Brain pericyte (primary cell): Measurements from ENCODE around the gene KCNQ1.

Experiments used
- DNase-seq: peaks from one replicate; pipeline ENCODE4 v3.0.0-alpha.2; 2012; ENCODE audit warnings: low read depth, low spot score

The KCNQ1 gene

DNA sequence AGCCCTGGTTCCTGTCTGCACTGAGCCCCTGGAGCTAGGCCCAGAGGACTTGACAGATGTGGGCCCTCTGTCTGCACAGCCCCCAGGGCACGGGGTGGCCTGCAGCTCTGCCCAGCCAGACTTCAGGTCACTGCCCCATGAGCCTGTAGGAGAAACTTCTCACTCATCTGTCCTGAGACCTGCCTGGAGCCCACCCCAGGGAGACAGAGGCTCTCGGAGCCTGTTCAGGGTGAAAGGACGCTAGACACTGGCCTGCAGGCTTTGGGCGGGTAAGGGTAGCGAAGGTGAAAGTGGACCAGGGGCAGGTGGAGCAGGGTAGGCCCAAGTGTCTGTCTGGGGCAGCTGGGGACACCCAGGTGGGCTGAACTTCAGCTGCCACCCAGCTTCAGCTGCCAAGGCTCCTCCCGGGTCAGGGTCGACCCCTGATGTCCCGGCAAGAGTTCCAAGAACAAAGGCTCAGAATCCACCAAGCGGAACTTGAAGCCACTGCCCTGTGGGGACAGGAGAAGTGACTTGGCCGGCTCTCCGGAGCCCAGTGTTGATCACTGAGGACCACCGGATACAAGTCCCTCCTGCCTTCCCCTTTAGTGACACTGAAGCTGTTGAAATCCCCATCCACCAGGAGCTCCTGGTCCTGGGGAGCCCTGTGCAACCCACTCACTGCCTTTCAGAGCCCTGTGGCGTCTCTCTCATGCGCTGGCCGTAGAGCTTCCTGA lies 90.3 kb downstream of the KCNQ1 start:
- DNase-seq: no peak

GRCh38 chr11:2535673-2536439 lies 91.0 kb downstream of the KCNQ1 start:
- DNase-seq: no peak

- DNase-seq: no peak
Measured at GRCh38 chr11:2536440-2536989, 91.7 kb downstream of the KCNQ1 start.

- no peak for DNase-seq
Measured at GRCh38 chr11:2537010-2537705, 92.3 kb downstream of the KCNQ1 start.

DNA sequence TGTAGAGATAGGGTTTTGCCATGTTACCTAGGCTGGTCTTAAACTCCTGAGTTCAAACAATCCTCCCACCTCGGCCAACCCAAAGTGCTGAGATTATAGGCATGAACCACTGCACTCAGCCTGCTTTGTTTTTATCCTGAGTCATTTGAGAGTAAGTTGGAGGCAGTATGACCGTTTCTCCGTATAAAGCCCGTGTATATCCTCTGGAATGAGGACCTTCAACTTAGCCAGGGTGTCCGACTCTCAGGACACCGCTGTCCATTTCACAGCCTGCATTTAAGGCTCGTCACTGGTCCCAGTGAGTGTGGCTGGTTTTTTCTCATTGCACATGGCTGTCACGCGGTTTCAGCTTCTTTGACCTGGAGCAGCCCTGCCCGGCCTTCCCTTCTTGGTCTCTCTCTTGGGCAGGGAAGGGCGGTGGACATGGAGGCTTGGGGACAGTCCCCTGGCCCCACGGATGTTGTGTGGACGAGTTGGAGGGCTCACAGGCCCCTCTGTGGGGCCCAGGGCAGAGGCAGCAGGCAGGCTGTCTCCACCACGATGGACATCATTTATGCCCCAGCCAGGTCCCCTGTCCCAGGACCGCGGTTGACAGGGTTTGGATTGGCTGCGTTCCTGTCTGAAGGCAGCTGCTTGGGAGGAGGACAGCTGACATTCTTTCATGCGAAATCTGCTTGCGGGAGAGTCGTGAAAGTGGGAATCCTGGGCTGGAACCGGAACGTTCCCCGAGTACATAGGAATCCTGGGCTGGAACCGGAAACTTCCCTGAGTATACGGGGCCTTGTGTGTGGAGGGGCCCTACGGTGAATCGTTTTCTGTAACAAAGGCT lies 93.3 kb downstream of the KCNQ1 start:
- DNase-seq: no peak

DNA sequence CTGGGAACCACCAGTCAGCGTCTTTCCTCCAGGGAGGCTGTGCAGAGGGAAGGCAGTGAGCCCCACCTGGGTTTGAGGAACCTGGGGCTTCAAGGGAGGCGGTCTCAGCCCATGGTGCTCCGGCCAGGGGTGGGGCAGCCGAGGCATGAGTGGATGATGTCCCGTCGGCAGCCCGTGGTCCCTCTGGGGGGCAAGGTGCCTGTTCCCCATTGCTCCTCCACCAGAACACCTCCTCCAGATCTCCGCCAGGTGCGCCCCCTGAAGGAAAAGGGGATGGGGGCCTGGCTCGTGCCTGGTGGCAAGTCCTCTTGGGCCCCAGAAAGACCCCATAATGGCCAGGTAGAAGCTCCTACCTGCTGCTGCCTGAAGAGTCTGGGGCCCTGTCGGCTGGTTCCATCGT lies 94.1 kb downstream of the KCNQ1 start:
- DNase-seq: no peak

DNA sequence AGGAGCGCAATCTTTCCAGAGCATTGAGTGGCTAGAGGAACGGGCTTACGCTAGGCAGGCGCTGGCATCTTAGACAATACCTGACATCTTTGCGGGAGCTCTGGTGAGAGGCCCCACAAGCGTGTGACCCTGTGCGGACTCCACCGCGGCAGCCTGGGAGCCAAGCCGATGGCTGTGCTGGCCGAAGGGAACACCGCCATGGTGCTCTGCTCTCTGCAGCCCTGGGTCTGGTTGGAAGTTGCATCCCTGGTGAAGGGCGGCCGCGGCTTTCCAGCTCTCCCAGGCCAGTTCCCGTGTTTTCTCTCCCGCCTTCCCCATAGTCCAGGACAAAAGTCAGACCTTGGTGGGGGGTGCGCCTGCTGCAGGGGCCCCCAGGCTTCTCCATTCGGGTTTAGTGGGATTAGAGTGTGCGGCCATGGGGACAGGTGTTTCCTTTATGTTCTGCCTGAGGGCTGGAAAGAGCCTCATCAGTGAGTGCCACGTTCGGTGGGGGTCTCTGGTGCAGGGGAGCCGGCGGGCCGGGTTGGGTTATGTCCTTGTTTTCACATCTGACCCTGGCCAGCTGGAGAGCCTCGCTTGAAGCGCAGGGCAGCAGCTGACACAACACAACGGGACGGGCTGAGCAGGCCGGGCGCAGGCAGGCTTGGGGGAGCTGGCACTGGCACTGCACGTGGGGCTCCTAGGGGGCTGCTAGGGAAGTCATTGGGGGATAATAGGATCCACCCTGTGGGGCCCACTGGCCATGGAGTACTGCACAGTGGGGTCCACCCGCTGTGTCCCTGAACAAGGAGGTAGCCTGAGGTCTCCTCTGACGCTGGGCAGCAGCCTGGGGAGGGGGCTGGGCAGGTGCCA lies 94.8 kb downstream of the KCNQ1 start:
- no peak for DNase-seq

DNA sequence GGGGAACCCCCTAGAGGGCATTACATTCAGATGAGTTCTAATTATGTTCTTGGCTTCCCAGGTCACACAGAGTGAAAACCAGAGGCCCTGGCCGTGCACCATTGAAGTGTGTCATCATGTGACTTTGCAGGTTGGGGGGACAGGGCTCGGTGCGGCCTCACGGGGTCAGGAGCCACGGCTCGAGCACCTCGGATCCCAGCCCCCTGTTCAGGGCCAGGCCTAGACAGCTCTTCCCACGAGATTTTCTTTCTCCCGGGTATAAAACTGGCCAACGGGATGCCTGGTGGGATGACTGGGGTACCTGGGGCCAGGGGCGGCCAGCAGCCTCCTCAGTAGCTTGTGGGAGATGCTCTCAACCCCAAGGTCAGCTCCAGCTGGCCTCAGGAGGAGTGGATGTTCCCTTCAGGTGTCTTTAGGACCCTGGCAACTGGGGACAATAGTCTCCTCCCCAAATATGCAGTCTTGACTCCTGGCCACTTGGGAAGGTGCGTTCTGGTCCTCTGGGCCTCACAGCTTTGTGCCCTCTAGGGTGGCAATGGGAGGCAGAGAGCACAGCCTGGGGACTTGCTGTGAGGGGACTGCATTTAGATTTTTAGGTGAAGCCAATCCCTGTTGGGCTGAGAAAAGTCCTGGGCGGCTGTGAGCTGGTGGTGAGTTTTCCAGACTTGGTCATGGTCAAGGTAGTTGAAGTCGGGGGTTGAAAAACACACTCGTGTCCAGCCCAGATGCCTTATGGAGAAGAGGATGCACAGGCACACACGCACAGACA lies 95.6 kb downstream of the KCNQ1 start:
- DNase-seq: no peak

GRCh38 chr11:2540992-2541680 lies 96.3 kb downstream of the KCNQ1 start:
- no peak for DNase-seq

DNA sequence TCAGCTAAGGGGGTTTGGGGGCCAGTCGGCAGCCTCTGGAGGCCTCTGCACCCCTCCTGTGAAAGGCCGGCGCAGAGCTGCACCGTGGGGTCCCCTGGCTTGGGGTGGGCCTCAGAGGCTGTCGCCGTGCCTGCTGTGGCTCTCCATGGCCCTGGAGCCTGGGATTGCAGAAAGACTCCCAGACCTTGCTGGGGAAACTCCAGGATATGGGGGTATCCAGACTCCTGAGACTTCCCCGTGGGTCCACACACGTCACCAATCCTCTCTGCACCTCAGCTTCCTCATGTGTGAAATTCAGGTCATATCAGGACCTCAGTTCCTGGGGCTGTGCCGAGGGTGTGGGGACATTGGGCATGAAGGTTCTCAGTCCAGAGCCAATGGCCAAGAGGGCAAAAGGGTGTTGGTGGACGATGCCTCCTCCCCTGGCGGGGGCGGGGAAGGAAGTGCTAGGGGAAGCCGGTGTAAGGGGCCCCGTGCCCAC lies 97.1 kb downstream of the KCNQ1 start:
- DNase-seq: no peak

DNA sequence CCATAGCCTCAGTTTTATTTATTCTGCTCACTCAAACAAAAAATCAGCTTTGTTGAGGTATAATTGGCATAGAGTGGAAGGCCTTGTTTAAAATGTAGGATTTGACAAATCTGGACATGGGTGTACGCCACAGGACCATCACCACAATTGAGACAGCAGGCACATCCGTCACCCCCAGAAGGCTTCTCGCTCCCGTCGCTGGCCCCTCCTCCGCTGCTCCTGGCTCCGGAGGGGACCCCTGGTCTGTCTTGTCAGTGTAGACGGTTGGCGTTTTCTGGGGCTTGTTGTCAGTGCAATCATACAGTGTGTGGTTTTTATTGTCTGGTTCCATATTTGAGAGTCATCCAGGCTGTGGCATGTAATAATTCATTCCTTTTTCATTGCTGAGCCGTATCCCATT lies 97.6 kb downstream of the KCNQ1 start:
- no peak for DNase-seq

DNA sequence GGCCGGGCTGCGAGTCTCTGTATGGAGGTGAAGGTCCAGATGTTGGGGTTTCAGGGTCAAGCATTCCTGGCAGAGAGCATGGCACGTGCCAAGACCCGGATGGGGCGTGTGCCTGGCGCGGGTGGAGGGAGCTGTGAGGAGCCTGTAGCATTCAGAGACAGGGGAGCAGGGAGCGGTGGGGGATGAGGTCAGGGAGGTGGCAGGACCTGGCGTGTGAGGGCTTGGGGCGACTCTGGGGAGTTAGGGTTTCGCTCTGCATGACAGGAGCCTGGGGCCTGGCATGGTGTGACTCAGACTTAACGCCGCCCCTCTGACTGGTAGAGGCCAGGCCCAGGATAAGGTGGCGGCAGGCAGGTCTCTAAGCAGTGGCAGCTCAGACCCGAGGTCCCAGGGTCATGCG lies 103.0 kb downstream of the KCNQ1 start:
- no peak for DNase-seq

DNA sequence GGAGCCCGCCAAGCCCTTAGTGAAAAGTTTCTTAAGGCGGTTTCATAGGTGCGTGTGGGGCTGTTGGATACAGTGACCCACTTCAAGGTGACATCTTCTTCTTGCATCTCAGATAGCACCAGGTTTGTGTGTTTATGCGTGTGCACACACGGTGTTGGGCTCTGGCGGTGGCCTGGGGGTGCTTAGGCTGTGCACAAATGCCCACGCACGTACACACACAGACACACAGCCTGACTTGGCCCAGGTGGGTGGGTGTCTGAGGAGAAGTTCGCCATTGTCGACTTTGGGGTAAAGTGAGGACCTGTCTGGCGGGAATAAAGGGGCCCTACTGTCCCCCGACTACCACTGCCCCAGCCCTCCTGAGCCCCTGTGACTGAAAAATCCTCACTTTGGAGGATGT lies 103.8 kb downstream of the KCNQ1 start:
- DNase-seq: no peak

GRCh38 chr11:2549080-2549479 lies 104.3 kb downstream of the KCNQ1 start:
- no peak for DNase-seq

GRCh38 chr11:2549491-2549875 lies 104.7 kb downstream of the KCNQ1 start:
- no peak for DNase-seq

DNA sequence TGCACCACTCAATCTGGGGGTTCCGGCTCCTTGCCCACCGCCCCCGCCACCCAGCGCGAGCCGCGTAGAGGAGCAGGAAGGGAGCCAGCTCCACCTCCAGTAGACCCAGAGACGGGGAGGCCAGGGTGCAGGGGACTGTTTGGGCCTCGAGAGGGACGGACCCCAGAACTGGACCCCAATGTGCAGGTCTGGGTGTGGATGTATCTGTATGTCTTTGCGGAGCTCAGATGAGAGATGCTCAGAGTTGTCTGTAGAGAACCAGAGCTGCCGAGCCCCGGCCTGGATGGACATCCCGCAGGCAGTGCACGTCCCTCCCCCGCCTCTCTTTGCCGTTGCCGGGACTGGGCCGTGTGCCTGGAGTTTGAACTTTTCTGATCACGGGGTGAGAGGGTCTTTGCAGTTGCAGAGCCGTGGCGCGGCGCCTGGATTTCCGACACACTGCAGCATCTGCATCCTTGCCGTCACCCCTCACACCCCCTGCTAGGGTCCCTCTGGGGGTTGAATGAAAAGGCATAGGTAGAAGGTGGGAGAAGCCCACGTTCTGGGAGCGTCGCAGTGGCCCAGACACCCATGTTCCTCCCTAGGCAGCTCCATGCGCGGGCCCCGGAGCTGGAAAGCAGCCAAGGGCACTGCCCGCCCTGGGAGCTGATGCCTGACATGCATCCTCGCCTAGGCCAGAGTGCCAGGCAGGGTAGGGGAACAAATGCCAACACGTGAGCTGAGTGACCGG lies 105.2 kb downstream of the KCNQ1 start:
- DNase-seq: no peak

DNA sequence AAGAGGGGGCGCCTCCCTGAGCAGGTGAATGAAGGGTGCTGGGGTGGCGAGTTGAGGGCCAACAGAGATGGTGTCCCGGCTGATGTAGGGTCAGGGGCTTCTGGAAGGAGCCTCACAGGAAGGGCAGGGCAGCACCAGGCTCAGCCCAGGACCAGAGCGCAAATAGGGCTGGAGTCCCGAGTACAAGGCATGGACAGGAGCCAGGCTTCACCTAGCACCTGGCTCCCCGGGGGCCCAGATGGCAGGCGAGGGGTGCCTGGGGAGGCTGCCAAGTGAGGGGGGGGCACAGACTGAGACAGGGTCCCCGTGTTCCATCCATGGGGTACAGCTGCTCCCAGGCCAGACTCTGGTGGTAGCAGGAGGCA lies 105.8 kb downstream of the KCNQ1 start:
- no peak for DNase-seq

DNA sequence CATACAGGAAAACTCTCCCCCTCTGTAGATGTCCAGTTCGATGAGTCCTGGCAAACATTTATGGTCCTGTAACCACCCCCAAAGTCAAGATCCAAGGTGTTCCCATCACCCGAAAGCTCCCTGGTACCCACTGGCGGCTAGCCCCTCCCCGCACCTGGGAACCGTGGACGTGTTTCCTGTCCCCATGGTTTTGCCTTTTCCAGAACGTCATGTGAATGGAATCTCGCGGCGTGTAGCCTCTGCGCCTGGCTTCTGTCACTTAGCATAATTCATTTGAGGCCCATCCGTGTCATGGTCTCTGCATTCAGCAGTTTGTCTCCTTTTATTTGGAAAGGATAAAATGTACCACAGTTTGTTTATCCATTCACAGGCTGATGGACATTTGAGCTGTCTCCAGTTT lies 106.3 kb downstream of the KCNQ1 start:
- no peak for DNase-seq

DNA sequence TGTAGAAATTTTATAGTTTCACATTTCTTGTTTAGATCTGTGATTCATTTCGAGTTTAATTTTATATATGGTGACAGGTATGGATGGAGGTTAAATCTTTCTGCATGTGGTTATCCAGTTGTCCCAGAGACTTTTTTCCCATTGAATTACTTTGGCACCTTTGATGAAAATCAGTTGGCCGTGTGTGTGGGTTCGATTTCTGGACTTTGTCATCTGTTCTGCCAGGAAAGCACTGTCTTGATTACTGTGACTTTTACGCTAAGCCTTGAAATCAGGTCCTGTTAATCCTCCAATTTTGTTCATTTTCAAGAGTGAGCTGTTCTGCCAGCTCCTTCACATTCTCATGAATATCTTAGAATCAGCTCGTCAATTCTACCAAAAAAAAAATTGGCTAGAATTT lies 107.4 kb downstream of the KCNQ1 start:
- DNase-seq: no peak
